GM18499 (cell line): ENCODE measurements around the gene NME9.

ENCODE experiments used
- ATAC-seq: cut with Tn5 transposase; IDR thresholded peaks from one replicate; pipeline ENCODE4 v1.9.1; 2021; ENCODE audit warnings: moderate number of reproducible peaks; ENCODE audit not compliant: insufficient read depth, unreplicated experiment

The NME9 gene

DNA sequence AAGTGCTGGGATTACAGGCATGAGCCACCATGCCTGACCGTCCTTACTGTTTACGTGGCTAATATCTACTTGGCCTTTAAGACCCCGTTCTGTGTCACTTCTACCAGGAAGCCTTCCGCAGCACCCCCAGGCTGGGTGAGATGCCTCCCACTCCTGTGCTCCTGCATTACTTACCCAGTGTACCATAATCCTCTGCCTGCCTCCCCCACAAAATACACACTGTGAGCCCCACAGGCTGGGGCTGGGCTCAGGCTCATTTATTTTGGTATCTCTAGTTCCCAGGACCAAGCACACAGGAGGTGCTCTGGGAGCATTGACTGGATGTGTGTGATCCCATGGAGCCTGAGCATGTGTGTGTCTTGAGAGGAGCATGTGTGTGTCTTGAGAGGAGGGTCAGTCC lies 33.7 kb upstream of the NME9 start:
- ATAC-seq, result no peak

DNA sequence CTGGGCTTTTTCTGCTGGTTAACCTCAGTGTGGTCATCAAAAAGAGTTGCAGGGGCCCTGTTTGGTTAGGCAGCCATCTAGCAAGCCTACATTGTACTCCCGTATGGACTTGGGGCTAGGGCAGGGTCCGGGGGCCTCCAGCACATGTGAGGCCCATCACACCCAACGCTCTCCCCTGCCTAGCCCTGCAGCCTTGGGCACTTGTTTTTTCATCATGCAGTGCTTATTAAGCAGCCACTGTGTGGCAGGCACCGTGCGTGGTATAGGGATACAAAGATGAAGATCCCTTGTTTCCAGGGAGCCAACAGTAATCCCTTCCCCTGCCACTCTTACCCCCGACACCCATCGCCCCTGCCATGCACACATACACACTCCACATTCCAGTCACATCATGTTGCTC lies 32.9 kb upstream of the NME9 start:
- ATAC-seq, result no peak

DNA sequence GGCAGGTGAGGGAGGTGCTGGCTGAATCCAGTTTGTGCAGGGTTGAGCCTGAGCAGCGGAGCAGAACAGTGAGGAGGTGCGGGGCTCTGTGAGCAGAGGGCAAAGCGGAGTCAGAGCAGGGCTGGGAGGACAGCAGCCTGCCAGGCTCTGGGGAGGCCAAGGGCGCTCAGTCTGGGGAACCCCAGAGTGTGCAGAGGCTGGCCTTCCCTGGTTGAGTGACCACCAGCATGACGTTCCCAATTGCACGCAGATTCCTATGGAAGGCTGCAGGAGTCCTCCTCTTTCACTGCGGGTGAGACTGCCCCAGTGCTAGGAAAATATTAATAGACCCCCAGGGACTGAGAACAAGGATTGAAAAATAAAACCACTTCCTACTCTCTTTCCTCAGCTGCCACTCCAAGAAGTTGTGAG lies 31.9 kb upstream of the NME9 start:
- no peak for ATAC-seq

DNA sequence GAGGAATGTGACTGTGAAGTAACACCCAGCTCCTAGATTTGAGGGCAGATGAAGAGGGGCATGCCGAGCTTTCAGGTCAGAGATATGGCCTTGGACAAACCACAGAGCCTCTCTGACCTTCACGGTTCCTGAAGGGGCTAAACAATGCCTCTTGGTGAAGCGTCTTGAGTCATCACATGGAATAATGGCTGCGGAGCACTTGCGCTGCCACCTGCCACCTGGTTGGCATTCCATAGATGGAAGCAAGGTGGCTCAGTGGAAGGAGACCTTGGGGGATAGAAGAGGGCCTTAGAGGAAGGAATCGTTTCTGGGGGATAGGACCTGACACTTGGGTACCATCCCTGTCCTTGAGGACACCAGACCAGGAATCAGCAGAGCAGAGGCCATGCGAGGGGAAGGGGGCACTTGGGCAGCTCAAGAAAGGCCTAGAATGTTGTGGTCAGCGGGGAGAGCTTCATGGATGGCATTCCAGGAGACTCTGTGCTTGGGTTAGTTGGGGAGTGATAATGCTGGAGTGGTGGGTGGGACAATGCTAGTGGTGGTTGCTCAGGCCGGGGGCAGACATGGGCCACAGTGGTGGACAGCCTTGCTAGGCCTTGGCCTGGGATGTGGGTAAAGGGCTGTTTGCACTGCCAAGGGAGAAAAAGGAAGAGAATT lies 31.3 kb upstream of the NME9 start:
- no peak for ATAC-seq

DNA sequence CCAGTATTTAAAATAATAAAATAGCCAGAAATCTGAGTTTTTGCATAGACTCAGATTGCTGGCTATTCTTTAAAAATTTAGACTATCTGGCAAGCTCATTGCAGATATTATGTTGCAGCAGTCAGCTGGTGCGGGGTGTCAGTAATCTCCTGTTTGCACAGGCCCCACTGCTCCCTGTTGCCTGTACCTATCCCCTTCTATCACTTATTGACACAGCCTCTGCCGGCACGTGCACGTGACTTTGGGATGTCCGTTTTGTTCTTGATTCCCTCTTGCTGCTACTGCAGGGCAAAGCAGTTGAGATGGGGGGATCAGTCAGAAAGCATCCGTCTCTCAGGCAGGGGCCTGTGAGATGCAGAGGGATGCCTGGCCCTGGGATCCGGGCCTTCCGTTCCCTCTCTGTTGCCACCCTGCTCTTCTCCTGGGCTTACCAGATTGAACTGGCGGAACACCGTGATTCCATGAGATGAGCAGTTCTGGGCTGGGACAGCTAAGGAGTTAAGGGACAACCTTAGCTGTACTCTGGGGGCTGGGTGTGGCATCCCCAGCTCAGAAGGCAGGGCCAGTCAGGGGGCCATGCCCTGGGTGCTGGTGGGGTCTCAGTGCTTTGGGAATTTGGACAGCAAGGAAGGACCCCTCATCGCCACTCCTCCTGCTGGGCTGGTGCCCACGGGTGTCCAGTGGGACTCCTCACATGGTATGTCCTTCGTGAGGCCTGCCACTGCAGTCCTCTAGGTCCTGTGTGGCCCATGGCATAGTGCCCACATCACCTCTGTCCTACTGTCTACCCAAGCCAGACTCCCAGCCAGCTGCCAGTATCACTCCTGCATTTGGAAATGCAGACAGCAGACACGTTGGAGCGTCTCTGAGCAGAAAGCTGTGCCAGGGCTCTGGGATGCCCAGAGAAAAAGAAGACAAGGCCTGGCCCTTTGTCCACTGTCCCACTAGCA lies 30.5 kb upstream of the NME9 start:
- no peak for ATAC-seq

DNA sequence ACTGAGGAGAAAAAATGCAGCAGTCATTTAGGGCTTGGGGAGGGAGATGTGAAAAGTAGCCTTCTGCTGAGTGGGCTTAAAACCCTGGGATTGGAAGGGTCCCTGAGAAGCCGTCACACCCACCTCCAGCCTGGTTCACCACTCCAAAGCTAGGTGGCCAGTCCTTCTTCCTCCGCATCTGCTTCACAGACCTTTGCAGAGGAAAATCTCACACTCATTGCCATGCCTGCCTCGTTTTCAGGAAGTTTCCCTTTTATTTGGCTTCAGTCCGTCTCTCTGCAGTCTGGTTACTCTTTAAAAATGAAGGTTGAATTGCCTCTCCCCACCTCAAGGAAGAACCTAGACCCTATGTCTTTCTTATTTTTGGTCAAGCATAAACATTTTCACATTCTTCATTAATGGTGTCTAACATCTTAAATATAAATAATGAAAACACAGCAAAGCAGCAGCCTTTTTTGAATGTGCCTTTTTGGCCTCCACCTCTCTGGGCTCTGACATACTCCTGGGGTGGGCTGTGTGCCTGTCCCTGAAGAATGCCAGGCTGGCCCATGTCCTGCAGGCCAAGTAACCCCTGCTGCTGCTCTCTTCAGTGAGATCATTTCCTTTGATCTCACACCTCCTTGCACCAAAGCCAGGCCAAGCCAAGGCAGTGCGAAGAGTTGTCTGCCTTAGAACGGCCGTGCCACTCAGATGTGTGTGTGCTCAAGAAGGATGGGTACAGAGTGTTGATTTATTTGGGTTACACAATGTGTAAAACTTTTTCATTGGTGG lies 29.7 kb upstream of the NME9 start:
- ATAC-seq, result no peak

DNA sequence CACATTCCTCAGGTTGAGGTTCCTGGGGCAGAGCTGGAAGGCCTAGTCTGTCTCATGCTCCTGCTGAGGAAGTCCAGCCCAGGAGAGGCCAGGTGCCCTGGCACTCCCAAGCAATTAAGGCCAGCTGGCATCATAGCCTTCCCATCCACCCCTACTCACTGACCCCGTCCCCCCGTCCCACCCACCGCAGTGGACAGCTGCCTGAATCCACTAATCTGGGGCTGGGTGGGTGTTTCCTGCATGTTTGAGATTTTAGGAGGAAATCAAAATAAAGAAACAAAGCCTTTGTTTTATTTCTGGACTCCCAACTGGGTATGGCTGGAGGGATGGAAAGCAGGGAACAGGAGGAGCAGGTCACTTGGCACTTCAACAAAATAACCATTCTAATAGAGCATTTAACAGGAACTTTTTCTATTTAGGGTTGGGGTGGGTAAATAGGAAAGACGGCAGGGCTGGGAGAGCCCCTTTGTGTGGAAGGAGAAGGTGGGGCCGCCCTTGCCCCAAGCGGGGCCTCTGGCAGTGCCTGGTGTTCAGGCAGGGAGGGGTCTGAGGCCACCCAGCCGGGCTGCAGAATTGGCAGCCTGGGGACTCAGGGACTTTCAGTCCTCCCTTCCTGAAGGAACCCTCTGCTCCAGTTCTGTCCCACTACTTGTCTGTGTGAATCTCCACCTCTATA lies 27.2 kb upstream of the NME9 start:
- ATAC-seq, result no peak

DNA sequence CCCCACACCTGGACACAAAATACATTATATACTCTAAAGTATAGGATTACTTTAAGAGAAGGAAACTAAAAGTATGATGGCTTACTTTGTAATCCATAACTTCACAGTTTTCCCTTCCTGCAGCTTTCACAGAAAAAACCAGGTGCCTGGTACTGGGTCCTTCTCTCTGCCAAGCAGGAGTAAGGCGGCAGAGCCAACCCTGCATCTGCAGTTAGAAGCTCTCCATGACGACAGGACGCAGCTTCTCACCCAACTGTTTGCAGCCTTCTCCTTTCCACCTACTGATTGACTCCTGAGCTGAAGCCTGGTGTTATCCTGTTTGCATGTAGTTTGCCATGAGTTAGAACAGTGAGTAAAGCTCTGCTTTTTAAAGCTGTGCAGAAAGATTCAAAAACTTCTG lies 25.4 kb upstream of the NME9 start:
- ATAC-seq, result no peak

DNA sequence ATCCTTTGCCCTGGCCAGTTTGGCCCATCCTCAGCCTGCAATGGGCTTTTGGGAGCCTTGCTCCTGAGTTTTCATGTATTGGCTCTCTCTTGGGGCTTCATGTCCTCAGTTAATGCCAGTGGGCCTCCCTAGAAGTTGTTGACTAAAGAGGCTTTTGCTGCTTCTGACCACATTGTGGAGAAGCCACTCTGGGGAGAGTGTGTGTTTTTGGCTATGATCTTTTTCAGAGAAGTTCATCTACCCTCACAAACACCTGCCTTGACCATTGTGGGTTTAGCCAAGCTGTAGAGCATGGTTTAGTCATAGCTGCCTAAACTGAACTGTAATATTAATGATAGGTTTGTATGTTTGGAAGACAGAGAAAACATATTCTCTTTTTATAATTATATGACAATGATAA lies 24.7 kb upstream of the NME9 start:
- ATAC-seq, result no peak

DNA sequence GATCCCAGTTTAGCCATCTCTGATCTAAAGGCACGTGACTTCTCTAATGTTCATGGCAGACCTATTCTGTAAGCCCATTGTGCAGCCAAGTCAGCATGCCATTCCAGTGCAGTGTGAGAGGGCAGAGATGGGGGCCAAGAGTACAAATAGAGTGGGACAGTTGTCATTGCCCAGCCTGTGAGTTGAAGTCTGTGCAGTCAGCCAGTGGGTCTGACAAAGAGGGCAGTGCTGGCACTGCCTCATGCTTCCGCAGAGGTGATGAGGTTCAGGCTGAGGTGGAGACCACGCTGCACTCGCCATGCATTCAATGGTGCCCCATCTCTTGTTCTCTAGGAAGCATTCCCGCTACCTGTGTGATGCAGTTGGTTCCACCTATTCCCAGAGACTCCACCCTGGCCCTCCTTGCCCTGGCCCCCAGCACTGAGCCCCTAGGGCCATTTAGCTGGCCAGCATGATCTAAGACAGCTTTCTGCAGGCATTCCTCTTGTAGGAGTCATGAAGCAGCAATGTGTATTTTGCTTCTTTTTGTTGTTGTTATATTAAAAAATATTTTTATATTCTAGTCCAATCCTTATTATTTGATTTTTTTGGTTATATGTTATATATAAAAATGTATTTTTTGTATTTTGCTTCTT lies 22.4 kb upstream of the NME9 start:
- no peak for ATAC-seq

DNA sequence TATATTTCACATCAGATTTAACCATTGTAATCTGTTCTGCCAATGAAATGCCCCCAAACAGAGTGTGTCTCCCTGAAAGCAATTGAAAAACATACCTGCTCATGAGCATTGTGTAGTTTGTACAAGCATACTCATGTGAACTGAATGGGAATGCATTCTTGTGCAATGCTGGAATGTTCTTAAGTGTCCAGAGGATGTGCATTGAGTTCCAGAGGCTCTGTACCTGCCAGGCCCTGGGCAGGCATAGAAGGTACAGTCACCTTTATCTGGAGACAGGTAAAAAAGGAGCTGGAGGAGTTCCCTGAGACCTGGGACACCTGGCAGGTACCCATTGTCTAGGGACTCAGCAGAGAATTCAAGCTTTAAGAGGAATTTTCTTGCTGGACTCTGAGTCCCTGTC lies 21.5 kb upstream of the NME9 start:
- no peak for ATAC-seq

DNA sequence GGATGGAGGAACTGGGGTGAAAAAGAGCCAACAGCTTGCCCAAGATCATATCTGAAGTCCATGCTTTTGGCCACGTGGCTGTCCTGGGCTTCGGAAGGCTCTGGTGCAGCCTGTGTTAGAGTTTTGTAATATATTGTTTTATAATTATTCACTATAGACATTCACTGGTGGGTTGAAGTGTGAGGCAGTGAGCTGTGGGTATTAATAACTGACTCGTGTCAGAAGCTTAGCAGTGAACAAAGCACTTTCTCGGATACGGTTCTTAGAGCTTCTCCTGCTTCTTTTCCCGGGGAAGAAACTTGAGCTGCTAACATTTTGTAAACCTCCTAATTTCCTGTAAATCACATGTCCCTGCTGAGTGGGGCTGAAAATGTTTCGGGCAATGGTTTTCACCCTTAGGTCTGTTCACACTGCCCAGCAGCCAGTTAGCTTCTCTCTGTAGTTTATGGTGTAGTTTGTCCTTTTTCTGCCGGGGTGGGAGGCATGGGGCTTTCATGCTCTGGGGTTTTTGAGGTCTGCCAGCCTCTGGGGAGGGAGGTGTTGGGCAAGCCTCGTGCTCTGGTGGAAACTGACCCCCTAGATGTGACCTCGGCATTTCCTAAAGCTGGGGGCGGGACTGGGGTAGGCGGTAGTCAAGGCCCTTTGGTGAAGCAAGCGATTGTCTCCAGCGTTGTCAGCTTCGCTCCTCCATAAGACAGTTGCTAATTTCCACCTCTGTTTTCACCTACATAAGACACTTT lies 20.4 kb upstream of the NME9 start:
- ATAC-seq, result no peak

DNA sequence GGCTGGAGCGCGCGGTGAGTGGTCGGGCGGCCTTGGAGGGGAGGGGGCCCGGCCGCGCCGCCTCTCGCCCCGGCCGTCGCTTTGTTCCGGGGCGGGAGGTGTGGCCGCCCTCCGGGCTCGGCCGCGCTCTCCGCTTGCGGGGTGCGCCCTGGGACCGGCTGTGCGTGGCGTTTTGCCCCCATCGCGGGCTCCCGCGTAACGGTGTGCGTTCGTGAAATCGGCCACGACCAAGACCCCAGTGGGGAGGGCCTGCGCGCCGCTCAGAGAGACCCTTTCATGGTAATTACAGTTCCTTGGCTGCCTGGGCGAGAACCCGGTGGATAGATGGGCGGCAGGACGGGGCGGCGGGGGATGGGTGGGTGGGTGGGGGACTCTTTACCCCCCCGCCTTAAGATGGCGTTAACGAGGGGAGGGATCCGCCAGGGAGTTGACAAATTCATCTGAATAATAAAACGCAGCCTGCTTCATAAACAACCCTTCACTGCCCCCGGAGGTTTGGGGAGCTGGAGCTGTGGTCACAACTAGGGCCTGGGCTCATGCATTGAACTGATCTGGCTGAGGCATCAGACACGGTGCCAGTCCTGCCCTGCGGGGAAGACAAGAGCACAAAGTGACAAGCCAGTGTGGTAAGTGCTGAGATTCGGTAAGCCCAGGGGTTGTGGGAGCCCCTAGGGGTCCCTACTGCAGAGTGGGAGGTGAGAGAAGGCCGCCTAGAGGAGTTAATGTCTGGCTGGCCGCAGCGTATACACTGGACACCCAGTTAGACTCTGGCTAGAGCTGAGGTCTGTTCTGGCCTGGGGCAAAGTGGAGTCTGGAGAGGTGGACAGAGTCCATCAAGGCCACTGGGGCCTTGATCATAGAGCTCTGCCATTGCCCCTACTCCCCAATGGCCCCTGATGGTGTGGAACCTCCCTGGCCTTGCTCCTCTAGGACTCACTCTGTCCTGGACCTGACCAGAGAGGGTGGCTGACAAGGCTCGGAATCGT lies 19.4 kb upstream of the NME9 start:
- ATAC-seq, result no peak

DNA sequence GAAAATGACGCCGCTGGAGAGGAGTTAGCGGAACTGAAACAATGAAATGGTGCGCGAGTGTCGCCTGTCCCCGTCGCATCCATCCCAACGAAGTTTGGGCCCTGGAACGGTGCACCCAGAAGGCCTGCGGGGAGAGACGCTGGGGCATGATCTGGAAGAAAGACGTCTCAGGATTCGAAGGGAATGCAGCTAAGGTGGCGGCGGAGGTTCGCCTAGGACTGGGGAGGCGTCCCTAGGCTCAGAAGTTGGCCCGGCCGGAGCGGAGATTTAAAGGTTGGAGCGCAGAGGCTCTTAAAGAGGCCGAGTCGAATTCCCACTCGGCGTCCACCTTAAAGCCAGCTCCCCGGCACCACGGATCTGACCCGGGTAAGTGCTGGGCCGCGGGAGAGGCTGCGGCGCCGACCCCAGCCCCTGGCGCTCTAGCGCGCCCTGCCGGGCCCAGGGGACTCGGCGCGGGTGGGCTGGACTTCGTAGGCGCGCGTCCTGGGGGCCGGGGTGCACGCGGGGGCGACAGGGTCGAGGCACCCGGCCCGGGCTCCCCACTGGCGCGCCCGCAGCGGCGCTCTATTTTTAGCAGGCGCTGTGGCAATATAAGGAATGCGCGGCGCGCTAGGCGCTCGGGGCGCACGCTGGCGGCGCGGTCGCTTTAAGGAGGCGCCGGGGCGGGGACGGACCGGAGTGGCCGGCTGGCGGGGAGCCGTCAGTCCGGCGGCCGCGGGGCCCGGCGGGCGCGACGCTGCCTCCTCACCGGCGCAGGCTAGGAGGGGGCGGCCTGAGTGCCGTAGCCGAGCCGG lies 18.5 kb upstream of the NME9 start, which contains the start of gene MRAS:
TSS of gene MRAS (plus strand) at position 620 of the 794 bp plus-strand sequence. CDS start 24,305 bp downstream, outside the sequence.
- no peak for ATAC-seq

DNA sequence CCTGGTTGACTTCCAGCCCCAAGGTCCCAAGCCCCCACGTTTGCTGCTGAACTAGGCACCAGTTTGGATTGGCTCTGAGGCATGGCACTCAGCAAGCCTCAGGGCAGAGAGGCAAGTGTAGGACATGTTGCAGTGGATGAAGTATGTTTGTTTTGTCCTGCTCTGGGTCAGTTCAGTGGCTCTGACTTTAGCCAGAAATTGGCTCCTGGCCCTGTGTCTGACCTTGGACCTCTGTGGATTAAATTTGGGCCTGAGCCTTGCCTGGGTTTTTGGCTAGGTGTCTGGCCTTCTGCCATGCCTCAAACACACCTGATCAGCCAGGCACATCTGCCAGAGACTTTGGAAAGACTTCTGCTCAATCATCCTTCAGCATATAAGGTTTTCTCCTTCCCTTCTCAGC lies 15.1 kb upstream of the NME9 start:
- ATAC-seq, result no peak

DNA sequence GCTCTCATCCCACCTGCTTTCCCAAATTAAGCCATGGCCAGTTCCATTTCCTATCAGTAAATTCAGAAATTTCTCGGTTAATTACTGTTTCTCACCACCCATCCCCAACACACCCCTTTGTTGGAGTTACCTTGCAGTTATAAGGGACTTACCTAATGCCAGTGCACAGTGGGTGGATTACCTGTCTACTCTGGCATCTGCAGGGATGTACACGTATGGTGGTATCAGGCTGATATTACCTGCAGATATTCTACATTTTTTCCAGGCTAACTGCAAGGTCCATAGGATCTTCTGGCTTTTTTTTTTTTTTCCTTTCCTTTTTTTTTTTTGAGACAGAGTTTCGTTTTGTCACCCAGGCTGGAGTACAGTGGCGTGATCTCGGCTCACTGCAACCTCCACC lies 10.9 kb upstream of the NME9 start:
- no peak for ATAC-seq

DNA sequence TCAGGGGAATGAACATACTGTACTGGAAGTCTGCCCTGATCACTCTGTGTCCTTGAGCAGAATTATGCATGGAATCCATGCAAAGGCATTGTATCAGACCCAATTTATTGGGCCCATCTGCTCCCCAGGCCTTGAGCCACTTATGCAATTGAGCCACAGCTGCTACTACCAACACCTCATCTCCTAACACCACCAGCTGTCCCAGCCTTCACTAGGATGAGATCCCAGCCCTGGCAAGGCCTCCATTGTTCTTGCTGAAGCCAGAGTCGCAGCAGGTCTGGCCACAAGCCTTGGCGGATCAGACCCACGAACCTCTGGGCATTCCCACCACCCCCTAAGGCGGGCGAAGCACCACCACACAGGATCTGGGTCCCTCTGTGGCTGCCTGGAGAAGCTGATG lies 9.2 kb upstream of the NME9 start:
- ATAC-seq, result no peak
